HL-60/S4 treated with retinoic acid at 250 ng/mL for 4 days and 3 days (cell line): Measurements from ENCODE around the gene SLC35F3.
"Not testable (repeated sequence)": the region's sequence is repeated elsewhere in the genome, so short reads cannot be mapped to it uniquely, and the experiment has no call there.

Experiments
- in situ Hi-C: fragments of 300-500 bp; cut with MboI; formaldehyde crosslinking; loops from 2 replicates; pipeline ENCODE4 v1.7.0; 2022; ENCODE audit warnings: low sequenced_read_pairs

The SLC35F3 gene

GRCh38 chr1:234273981-234274380 is 369.5 kb downstream of the SLC35F3 start:
- in situ Hi-C loops: no loop called here

- in situ Hi-C loops: no loop called here
Measured at GRCh38 chr1:234276151-234276788, 371.8 kb downstream of the SLC35F3 start.

GRCh38 chr1:234277161-234277868 is 372.8 kb downstream of the SLC35F3 start:
- in situ Hi-C loops: no loop called here

GRCh38 chr1:234279021-234279420 is 374.5 kb downstream of the SLC35F3 start:
- in situ Hi-C loops: no loop called here

- in situ Hi-C loops: no loop called here
Measured at GRCh38 chr1:234280500-234280899, 376.0 kb downstream of the SLC35F3 start.

GRCh38 chr1:234281826-234282489 is 377.5 kb downstream of the SLC35F3 start:
- in situ Hi-C loops: no loop called here

GRCh38 chr1:234286206-234286605 is 381.7 kb downstream of the SLC35F3 start:
- in situ Hi-C loops: no loop called here

- in situ Hi-C loops: no loop called here
Measured at GRCh38 chr1:234288946-234289345, 384.5 kb downstream of the SLC35F3 start.

GRCh38 chr1:234289538-234290305 is 385.2 kb downstream of the SLC35F3 start:
- in situ Hi-C loops: no loop called here

- in situ Hi-C loops: no loop called here
Measured at GRCh38 chr1:234292011-234292410, 387.5 kb downstream of the SLC35F3 start.

GRCh38 chr1:234292548-234292947 is 388.1 kb downstream of the SLC35F3 start:
- in situ Hi-C loops: no loop called here

- in situ Hi-C loops: no loop called here
Measured at GRCh38 chr1:234294109-234294817, 389.8 kb downstream of the SLC35F3 start.

GRCh38 chr1:234295068-234295467 is 390.6 kb downstream of the SLC35F3 start:
- in situ Hi-C loops: no loop called here

- in situ Hi-C loops: no loop called here
Measured at GRCh38 chr1:234295626-234296025, 391.1 kb downstream of the SLC35F3 start.

- in situ Hi-C loops: no loop called here
Measured at GRCh38 chr1:234296496-234296895, 392.0 kb downstream of the SLC35F3 start.

GRCh38 chr1:234297668-234298067 is 393.2 kb downstream of the SLC35F3 start:
- in situ Hi-C loops: no loop called here

GRCh38 chr1:234300096-234300495 is 395.6 kb downstream of the SLC35F3 start:
- in situ Hi-C loops: no loop called here

GRCh38 chr1:234301663-234302062 is 397.2 kb downstream of the SLC35F3 start:
- in situ Hi-C loops: not testable (repeated sequence)

- in situ Hi-C loops: no loop called here
Measured at GRCh38 chr1:234302354-234302962, 398.0 kb downstream of the SLC35F3 start.

- in situ Hi-C loops: no loop called here
Measured at GRCh38 chr1:234303231-234303630, 398.8 kb downstream of the SLC35F3 start.
